Measurements from ENCODE around the gene IL21R.

Gene IL21R

DNA sequence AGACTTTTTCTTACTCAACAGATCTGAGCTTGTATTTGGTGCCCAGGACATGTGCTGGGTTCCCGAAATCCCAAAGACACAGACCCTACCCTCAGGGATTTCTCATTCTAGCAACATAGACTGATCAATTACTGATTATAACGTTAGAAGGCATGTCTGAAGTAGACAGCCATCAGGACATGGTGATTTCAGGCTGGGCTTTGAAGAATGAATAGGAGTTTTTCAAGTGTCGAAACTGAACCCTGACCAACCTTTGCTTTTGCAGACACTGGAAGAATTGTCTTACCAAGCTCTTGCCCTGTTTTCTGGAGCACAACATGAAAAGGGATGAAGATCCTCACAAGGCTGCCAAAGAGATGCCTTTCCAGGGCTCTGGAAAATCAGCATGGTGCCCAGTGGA, 40.0 kb upstream of the IL21R start:
- peak; percentile 97 for TF ChIP-seq ZFP3 (CRISPR knock-in tag; IDR thresholded peaks at IDR 0.05)
- TF ChIP-seq, protein P1, sequence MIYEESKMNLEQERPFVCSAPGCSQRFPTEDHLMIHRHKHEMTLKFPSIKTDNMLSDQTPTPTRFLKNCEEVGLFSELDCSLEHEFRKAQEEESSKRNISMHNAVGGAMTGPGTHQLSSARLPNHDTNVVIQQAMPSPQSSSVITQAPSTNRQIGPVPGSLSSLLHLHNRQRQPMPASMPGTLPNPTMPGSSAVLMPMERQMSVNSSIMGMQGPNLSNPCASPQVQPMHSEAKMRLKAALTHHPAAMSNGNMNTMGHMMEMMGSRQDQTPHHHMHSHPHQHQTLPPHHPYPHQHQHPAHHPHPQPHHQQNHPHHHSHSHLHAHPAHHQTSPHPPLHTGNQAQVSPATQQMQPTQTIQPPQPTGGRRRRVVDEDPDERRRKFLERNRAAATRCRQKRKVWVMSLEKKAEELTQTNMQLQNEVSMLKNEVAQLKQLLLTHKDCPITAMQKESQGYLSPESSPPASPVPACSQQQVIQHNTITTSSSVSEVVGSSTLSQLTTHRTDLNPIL (CRISPR knock-in tag; IDR thresholded peaks at IDR 0.05; ENCODE audit: low read depth): no peak
- ATAC-seq: no peak

DNA sequence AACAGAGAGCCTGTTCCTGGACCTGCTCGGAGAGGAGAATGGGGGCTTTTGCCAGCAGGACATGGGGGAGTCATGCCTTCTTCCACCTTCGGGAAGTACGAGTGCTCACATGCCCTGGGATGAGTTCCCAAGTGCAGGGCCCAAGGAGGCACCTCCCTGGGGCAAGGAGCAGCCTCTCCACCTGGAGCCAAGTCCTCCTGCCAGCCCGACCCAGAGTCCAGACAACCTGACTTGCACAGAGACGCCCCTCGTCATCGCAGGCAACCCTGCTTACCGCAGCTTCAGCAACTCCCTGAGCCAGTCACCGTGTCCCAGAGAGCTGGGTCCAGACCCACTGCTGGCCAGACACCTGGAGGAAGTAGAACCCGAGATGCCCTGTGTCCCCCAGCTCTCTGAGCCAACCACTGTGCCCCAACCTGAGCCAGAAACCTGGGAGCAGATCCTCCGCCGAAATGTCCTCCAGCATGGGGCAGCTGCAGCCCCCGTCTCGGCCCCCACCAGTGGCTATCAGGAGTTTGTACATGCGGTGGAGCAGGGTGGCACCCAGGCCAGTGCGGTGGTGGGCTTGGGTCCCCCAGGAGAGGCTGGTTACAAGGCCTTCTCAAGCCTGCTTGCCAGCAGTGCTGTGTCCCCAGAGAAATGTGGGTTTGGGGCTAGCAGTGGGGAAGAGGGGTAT, 39.3 kb upstream of the IL21R start:
- TF ChIP-seq RARB (CRISPR knock-in tag; IDR thresholded peaks at IDR 0.05) (no peak), TCF4 (CRISPR knock-in tag; IDR thresholded peaks at IDR 0.05; ENCODE audit: borderline replicate concordance) (no peak), PPARA (CRISPR knock-in tag; IDR thresholded peaks at IDR 0.05; ENCODE audit: borderline replicate concordance) (no peak), OSR1 (CRISPR knock-in tag; IDR thresholded peaks at IDR 0.05) (no peak), ZNF70 (CRISPR knock-in tag; IDR thresholded peaks at IDR 0.05) (no peak), ZC3H10 (CRISPR knock-in tag; IDR thresholded peaks at IDR 0.05) (no peak), GLIS3 (CRISPR knock-in tag; IDR thresholded peaks at IDR 0.05) (no peak), ZFP30 (CRISPR knock-in tag; IDR thresholded peaks at IDR 0.05) (no peak), SNAI2 (CRISPR knock-in tag; IDR thresholded peaks at IDR 0.05) (no peak), BACH2 (CRISPR knock-in tag; IDR thresholded peaks at IDR 0.05; ENCODE audit: borderline replicate concordance) (no peak)
- TF ChIP-seq, protein P2, sequence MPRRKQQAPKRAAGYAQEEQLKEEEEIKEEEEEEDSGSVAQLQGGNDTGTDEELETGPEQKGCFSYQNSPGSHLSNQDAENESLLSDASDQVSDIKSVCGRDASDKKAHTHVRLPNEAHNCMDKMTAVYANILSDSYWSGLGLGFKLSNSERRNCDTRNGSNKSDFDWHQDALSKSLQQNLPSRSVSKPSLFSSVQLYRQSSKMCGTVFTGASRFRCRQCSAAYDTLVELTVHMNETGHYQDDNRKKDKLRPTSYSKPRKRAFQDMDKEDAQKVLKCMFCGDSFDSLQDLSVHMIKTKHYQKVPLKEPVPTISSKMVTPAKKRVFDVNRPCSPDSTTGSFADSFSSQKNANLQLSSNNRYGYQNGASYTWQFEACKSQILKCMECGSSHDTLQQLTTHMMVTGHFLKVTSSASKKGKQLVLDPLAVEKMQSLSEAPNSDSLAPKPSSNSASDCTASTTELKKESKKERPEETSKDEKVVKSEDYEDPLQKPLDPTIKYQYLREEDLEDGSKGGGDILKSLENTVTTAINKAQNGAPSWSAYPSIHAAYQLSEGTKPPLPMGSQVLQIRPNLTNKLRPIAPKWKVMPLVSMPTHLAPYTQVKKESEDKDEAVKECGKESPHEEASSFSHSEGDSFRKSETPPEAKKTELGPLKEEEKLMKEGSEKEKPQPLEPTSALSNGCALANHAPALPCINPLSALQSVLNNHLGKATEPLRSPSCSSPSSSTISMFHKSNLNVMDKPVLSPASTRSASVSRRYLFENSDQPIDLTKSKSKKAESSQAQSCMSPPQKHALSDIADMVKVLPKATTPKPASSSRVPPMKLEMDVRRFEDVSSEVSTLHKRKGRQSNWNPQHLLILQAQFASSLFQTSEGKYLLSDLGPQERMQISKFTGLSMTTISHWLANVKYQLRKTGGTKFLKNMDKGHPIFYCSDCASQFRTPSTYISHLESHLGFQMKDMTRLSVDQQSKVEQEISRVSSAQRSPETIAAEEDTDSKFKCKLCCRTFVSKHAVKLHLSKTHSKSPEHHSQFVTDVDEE (CRISPR knock-in tag; IDR thresholded peaks at IDR 0.05): no peak
- no peak for ATAC-seq

DNA sequence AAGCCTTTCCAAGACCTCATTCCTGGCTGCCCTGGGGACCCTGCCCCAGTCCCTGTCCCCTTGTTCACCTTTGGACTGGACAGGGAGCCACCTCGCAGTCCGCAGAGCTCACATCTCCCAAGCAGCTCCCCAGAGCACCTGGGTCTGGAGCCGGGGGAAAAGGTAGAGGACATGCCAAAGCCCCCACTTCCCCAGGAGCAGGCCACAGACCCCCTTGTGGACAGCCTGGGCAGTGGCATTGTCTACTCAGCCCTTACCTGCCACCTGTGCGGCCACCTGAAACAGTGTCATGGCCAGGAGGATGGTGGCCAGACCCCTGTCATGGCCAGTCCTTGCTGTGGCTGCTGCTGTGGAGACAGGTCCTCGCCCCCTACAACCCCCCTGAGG, 38.7 kb upstream of the IL21R start:
- TF ChIP-seq, protein P2 (CRISPR knock-in tag; IDR thresholded peaks at IDR 0.05): no peak
- no peak for TF ChIP-seq ARNTL (CRISPR knock-in tag; IDR thresholded peaks at IDR 0.05; ENCODE audit: borderline replicate concordance, low read depth)
- no peak for ATAC-seq

DNA sequence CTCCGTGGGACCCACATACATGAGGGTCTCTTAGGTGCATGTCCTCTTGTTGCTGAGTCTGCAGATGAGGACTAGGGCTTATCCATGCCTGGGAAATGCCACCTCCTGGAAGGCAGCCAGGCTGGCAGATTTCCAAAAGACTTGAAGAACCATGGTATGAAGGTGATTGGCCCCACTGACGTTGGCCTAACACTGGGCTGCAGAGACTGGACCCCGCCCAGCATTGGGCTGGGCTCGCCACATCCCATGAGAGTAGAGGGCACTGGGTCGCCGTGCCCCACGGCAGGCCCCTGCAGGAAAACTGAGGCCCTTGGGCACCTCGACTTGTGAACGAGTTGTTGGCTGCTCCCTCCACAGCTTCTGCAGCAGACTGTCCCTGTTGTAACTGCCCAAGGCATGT, 38.2 kb upstream of the IL21R start:
- ATAC-seq: no peak
- TF ChIP-seq, protein P2 (CRISPR knock-in tag; IDR thresholded peaks at IDR 0.05): no peak
- TF ChIP-seq ARNTL (CRISPR knock-in tag; IDR thresholded peaks at IDR 0.05; ENCODE audit: borderline replicate concordance, low read depth) (no peak), ZNF565 (CRISPR knock-in tag; conservative IDR thresholded peaks at IDR 0.05; ENCODE audit: low read depth) (no peak), PPARA (CRISPR knock-in tag; IDR thresholded peaks at IDR 0.05; ENCODE audit: borderline replicate concordance) (no peak), RARB (CRISPR knock-in tag; IDR thresholded peaks at IDR 0.05) (no peak), TCF4 (CRISPR knock-in tag; IDR thresholded peaks at IDR 0.05; ENCODE audit: borderline replicate concordance) (no peak), ZFP3 (CRISPR knock-in tag; IDR thresholded peaks at IDR 0.05) (no peak), ZC3H10 (CRISPR knock-in tag; IDR thresholded peaks at IDR 0.05) (no peak), ZNF8 (CRISPR knock-in tag; IDR thresholded peaks at IDR 0.05) (no peak), CSDC2 (CRISPR knock-in tag; IDR thresholded peaks at IDR 0.05) (no peak)
